Subcutaneous abdominal adipose tissue (tissue), 5 donors: ENCODE data around the gene HSD17B14.
"Not testable (repeated sequence)": the region's sequence is repeated elsewhere in the genome, so short reads cannot be mapped to it uniquely, and the experiment has no call there.

Source experiments
- H3K27ac ChIP-seq: one replicate; pipeline ENCODE4 v1.7.0; 2013; ENCODE audit warnings: low read depth, mild to moderate bottlenecking, inconsistent platforms, low read length, moderate library complexity
- H3K27me3 ChIP-seq, 5 donors: one replicate each; pipeline ENCODE4 v1.7.0; 2013; ENCODE audit warnings: low read length in 5 of 5, inconsistent platforms in 1 of 5; ENCODE audit not compliant: control insufficient read depth in 5 of 5, insufficient read depth in 4 of 5
- H3K36me3 ChIP-seq, 5 donors: one replicate each; pipeline ENCODE4 v1.7.0; 2013; ENCODE audit warnings: low read length in 5 of 5; ENCODE audit not compliant: control insufficient read depth in 5 of 5, insufficient read depth in 5 of 5
- H3K4me1 ChIP-seq, 5 donors: one replicate each; pipeline ENCODE4 v1.7.0; 2013; ENCODE audit warnings: low read length in 5 of 5, mild to moderate bottlenecking in 3 of 5, moderate library complexity in 1 of 5; ENCODE audit not compliant: control insufficient read depth in 5 of 5, insufficient read depth in 5 of 5
- H3K4me3 ChIP-seq, 5 donors: one replicate each; pipeline ENCODE4 v1.7.0; 2013; ENCODE audit warnings: low read length in 5 of 5, low read depth in 1 of 5
- H3K9ac ChIP-seq, 5 donors: one replicate each; pipeline ENCODE4 v1.7.0; 2013; ENCODE audit warnings: low read length in 5 of 5, mild to moderate bottlenecking in 4 of 5, moderate library complexity in 3 of 5
- H3K9me3 ChIP-seq, 5 donors: one replicate each; pipeline ENCODE4 v1.7.0; 2013; ENCODE audit warnings: low read length in 5 of 5; ENCODE audit not compliant: control insufficient read depth in 5 of 5
- donor health status: healthy.
- donor health status: healthy.
- donor health status: healthy.
- donor health status: healthy.
- donor health status: healthy.

Gene HSD17B14

GRCh38 chr19:48770266-48770665 lies 66.0 kb downstream of the HSD17B14 start:
- peaks cover 0 to 7% (median 2%) of the 10 kb centered on the region in 5 donors for H3K4me1 ChIP-seq
- no peak overlapping the region for H3K27ac ChIP-seq
- H3K27me3 ChIP-seq: peaks cover 0 to 2% (median 0%) of the 10 kb centered on the region in 5 donors
- no peaks in the 10 kb centered on the region for H3K36me3 ChIP-seq
- H3K4me3 ChIP-seq: no peak overlapping the region
- H3K9ac ChIP-seq: no peak overlapping the region
- no peaks in the 10 kb centered on the region for H3K9me3 ChIP-seq

GRCh38 chr19:48768994-48769713 lies 67.1 kb downstream of the HSD17B14 start:
- peaks cover 0 to 7% (median 2%) of the 10 kb centered on the region in 5 donors for H3K4me1 ChIP-seq
- H3K27me3 ChIP-seq: peaks cover 0 to 6% (median 0%) of the 10 kb centered on the region in 5 donors
- no peaks in the 10 kb centered on the region for H3K36me3 ChIP-seq
- no peak overlapping the region for H3K4me3 ChIP-seq
- no peak overlapping the region for H3K27ac ChIP-seq
- no peak overlapping the region for H3K9ac ChIP-seq
- H3K9me3 ChIP-seq: no peaks in the 10 kb centered on the region

DNA sequence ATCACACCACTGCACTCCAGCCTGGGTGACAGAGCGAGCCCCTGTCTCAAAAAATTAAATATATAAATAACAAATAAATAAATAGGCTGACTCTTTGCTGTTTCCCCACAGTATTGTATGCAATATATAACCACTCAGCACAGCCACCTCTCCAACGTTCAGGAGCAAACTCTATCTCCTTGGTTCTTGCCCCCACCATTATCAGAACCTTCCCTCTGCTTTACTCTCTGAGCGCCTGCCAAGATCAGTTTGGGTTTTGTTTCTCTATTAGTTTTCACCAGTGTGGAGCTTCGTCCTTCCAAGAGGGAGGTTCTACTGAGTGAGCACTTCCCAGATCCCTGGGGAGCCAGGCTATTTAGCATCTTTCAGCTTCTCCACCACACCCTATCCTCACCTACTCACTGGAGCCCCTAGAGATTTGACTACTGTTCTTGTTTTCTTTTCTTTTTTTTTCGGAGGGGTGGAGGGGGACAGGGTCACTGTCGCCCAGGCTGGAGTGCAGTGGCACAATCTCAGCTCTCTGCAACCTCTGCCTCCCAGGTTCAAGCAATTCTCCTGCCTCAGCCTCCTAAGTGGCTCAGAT lies 68.0 kb downstream of the HSD17B14 start:
- not testable (repeated sequence) for H3K9me3 ChIP-seq, H3K27me3 ChIP-seq, H3K4me1 ChIP-seq, H3K4me3 ChIP-seq, H3K27ac ChIP-seq, H3K9ac ChIP-seq, H3K36me3 ChIP-seq

DNA sequence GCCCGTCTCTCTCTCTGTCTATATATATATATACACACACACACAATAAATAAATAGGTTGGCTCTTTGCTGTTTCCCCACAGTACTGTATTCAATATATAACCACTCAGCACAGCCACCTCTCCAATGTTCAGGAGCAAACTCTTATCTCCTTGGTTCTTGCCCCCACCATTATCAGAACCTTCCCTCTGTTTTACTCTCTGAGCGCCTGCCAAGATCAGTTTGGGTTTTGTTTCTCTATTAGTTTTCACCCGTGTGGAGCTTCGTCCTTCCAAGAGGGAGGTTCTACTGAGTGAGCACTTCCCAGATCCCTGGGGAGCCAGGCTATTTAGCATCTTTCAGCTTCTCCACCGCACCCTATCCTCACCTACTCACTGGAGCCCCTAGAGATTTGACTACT lies 70.5 kb downstream of the HSD17B14 start:
- not testable (repeated sequence) for H3K9ac ChIP-seq, H3K27me3 ChIP-seq, H3K36me3 ChIP-seq, H3K4me3 ChIP-seq, H3K4me1 ChIP-seq, H3K9me3 ChIP-seq, H3K27ac ChIP-seq
